HEK293 (cell line): ENCODE data around the gene RIOK1.

Experiments used
- CTCF ChIA-PET: fragments of 350-600 bp; formaldehyde crosslinking; extraction: SDS; loops from one replicate; lab custom pipeline; 2021; ENCODE audit warnings: antibody characterized with exemption; lab: Yijun Ruan, JAX
- POLR2A ChIA-PET: fragments of 300-600 bp; formaldehyde crosslinking; extraction: SDS; loops from one replicate; lab custom pipeline; 2020; ENCODE audit warnings: antibody characterized with exemption, inconsistent platforms; lab: Yijun Ruan, JAX
- H3K27ac ChIP-seq: fragments of 200-500 bp; sonication (Bioruptor generic); 2 replicates; pipeline ENCODE4 v1.5.1; 2014; ENCODE audit warnings: low read depth, low read length, control low read depth, inconsistent platforms; ENCODE audit errors: extremely low read depth
- H3K36me3 ChIP-seq, 2 experiments: fragments of 200-500 bp in 1 of 2; sonication (Bioruptor generic) in 1 of 2; 1 replicate in 1 of 2; 2 replicates in 1 of 2; pipeline ENCODE4 v1.5.1; 2014 to 2017; ENCODE audit warnings: inconsistent platforms in 2 of 2, low read length in 2 of 2; ENCODE audit not compliant: control insufficient read depth in 2 of 2, insufficient read depth in 1 of 2
- H3K4me1 ChIP-seq: fragments of 200-500 bp; sonication (Bioruptor generic); 2 replicates; pipeline ENCODE4 v1.5.1; 2014; ENCODE audit warnings: mild to moderate bottlenecking, low read length, inconsistent platforms; ENCODE audit not compliant: control insufficient read depth, insufficient read depth
- H3K4me3 ChIP-seq: 2 replicates; pipeline ENCODE4 v1.5.1; 2011; ENCODE audit warnings: low read depth, mild to moderate bottlenecking, control low read depth, low read length, moderate library complexity
- H3K9me3 ChIP-seq: fragments of 200-500 bp; sonication (Bioruptor generic); 2 replicates; pipeline ENCODE4 v1.5.1; 2014; ENCODE audit warnings: low read depth, low read length, inconsistent platforms; ENCODE audit not compliant: control insufficient read depth, insufficient read depth
- FEZF1 ChIP-seq: fragments of 450-650 bp; formaldehyde crosslinking; IDR thresholded peaks from 2 replicates; pipeline ENCODE4 v1.5.1; 2016; ENCODE audit warnings: missing biosample characterization, missing genetic modification characterization
- IKZF3 ChIP-seq: fragments of 450-650 bp; IDR thresholded peaks from 2 replicates; pipeline ENCODE4 v1.5.0; 2018; ENCODE audit warnings: missing biosample characterization, mild to moderate bottlenecking, missing genetic modification characterization, moderate library complexity
- KLF16 ChIP-seq: fragments of 450-650 bp; formaldehyde crosslinking; IDR thresholded peaks from 2 replicates; pipeline ENCODE4 v1.5.1; 2017; ENCODE audit warnings: missing biosample characterization, missing genetic modification characterization
- KLF9 ChIP-seq: fragments of 450-650 bp; formaldehyde crosslinking; IDR thresholded peaks from 2 replicates; pipeline ENCODE4 v1.5.1; 2016; ENCODE audit warnings: missing biosample characterization, missing genetic modification characterization, low read depth
- MZF1 ChIP-seq: fragments of 450-650 bp; formaldehyde crosslinking; IDR thresholded peaks from 2 replicates; pipeline ENCODE4 v1.5.1; 2017; ENCODE audit warnings: missing biosample characterization, missing genetic modification characterization, borderline replicate concordance
- PATZ1 ChIP-seq: fragments of 450-650 bp; formaldehyde crosslinking; IDR thresholded peaks from 2 replicates; pipeline ENCODE4 v1.5.1; 2016; ENCODE audit warnings: missing biosample characterization, missing genetic modification characterization
- SALL2 ChIP-seq: fragments of 450-650 bp; formaldehyde crosslinking; IDR thresholded peaks from 2 replicates; pipeline ENCODE4 v1.5.0; 2017; ENCODE audit warnings: missing biosample characterization, mild to moderate bottlenecking, missing genetic modification characterization, borderline replicate concordance
- SP7 ChIP-seq: fragments of 450-650 bp; formaldehyde crosslinking; IDR thresholded peaks from 2 replicates; pipeline ENCODE4 v1.5.1; 2016; ENCODE audit warnings: missing biosample characterization, missing genetic modification characterization
- ZBTB17 ChIP-seq: fragments of 450-650 bp; formaldehyde crosslinking; IDR thresholded peaks from 2 replicates; pipeline ENCODE4 v1.5.1; 2016; ENCODE audit warnings: missing biosample characterization, missing genetic modification characterization
- ZIC2 ChIP-seq: fragments of 450-650 bp; formaldehyde crosslinking; IDR thresholded peaks from 2 replicates; pipeline ENCODE4 v1.5.1; 2016; ENCODE audit warnings: missing biosample characterization, missing genetic modification characterization
- ZNF121 ChIP-seq: fragments of 450-650 bp; formaldehyde crosslinking; IDR thresholded peaks from 2 replicates; pipeline ENCODE4 v1.5.1; 2016; ENCODE audit warnings: missing biosample characterization, missing genetic modification characterization
- ZNF2 ChIP-seq: fragments of 450-650 bp; formaldehyde crosslinking; IDR thresholded peaks from 2 replicates; pipeline ENCODE4 v1.5.1; 2016; ENCODE audit warnings: missing biosample characterization, missing genetic modification characterization
- ZNF24 ChIP-seq: fragments of 450-650 bp; formaldehyde crosslinking; IDR thresholded peaks from 2 replicates; pipeline ENCODE4 v1.5.1; 2016; ENCODE audit warnings: missing biosample characterization, missing genetic modification characterization
- ZNF26 ChIP-seq: fragments of 450-650 bp; formaldehyde crosslinking; IDR thresholded peaks from 2 replicates; pipeline ENCODE4 v1.5.1; 2016; ENCODE audit warnings: missing biosample characterization, missing genetic modification characterization
- ZNF324 ChIP-seq: fragments of 450-650 bp; formaldehyde crosslinking; IDR thresholded peaks from 2 replicates; pipeline ENCODE4 v1.5.1; 2016; ENCODE audit warnings: missing biosample characterization, missing genetic modification characterization
- ZNF394 ChIP-seq: fragments of 450-650 bp; formaldehyde crosslinking; IDR thresholded peaks from 2 replicates; pipeline ENCODE4 v1.5.1; 2016; ENCODE audit warnings: missing biosample characterization, missing genetic modification characterization, mild to moderate bottlenecking, moderate library complexity, borderline replicate concordance
- ZNF549 ChIP-seq: fragments of 450-650 bp; IDR thresholded peaks from 2 replicates; pipeline ENCODE4 v1.5.1; 2018; ENCODE audit warnings: missing biosample characterization, missing genetic modification characterization, mild to moderate bottlenecking, inconsistent platforms, moderate library complexity
- ZNF555 ChIP-seq: fragments of 450-650 bp; formaldehyde crosslinking; conservative IDR thresholded peaks from 2 replicates; pipeline ENCODE4 v1.5.1; 2017; ENCODE audit warnings: missing biosample characterization, mild to moderate bottlenecking, missing genetic modification characterization, inconsistent platforms
- ZNF561 ChIP-seq: fragments of 450-650 bp; IDR thresholded peaks from 2 replicates; pipeline ENCODE4 v1.5.1; 2018; ENCODE audit warnings: missing biosample characterization, missing genetic modification characterization, borderline replicate concordance
- ZNF610 ChIP-seq: fragments of 450-650 bp; formaldehyde crosslinking; IDR thresholded peaks from 2 replicates; pipeline ENCODE4 v1.5.1; 2016; ENCODE audit warnings: missing biosample characterization, missing genetic modification characterization, borderline replicate concordance
- ZNF791 ChIP-seq: fragments of 450-650 bp; formaldehyde crosslinking; IDR thresholded peaks from 2 replicates; pipeline ENCODE4 v1.5.1; 2016; ENCODE audit warnings: missing biosample characterization, missing genetic modification characterization

The RIOK1 gene

GRCh38 chr6:7446619-7447325 is 57.2 kb downstream of the RIOK1 start:
- no peaks in the 10 kb centered on the region for H3K36me3 ChIP-seq
- H3K9me3 ChIP-seq = no peaks in the 10 kb centered on the region
- TF ChIP-seq SP7 (tag by site-specific recombination) = no peak
- no peak for TF ChIP-seq SALL2
- TF ChIP-seq ZNF549 (tag by site-specific recombination) = no peak
- peak; percentile 74 for TF ChIP-seq ZIC2 (tag by site-specific recombination)
- TF ChIP-seq ZNF561 (tag by site-specific recombination) = no peak
- TF ChIP-seq ZNF26 = no peak
- TF ChIP-seq ZBTB17 (tag by site-specific recombination) = no peak
- TF ChIP-seq ZNF324 = no peak
- no peak overlapping the region for H3K4me3 ChIP-seq
- H3K27ac ChIP-seq = no peak overlapping the region
- ChIA-PET CTCF (interaction anchor here (0.6 to 0.7 kb wide), 2 partner anchors 149 to 300 kb away, joined by 3 to 4 read pairs; no protein-coding TSS in a partner anchor), POLR2A (interaction anchor here (0.7 kb wide), 1 partner anchor 135 kb away, joined by 3 read pairs; no protein-coding TSS in a partner anchor)
- H3K4me1 ChIP-seq = no peaks in the 10 kb centered on the region

GRCh38 chr6:7448232-7448631 is 58.6 kb downstream of the RIOK1 start:
- POLR2A ChIA-PET = no interaction called here
- H3K4me3 ChIP-seq = no peak overlapping the region
- TF ChIP-seq ZNF555 (tag by site-specific recombination) = no peak
- TF ChIP-seq ZNF791 (tag by site-specific recombination) = no peak
- no peak for TF ChIP-seq ZNF2 (tag by site-specific recombination)
- no peak for TF ChIP-seq MZF1 (tag by site-specific recombination)
- no peak for TF ChIP-seq KLF16 (tag by site-specific recombination)
- TF ChIP-seq ZNF24 (tag by site-specific recombination) = no peak
- TF ChIP-seq ZNF610 (tag by site-specific recombination) = no peak
- no peak for TF ChIP-seq FEZF1
- TF ChIP-seq PATZ1 = no peak
- no peak for TF ChIP-seq KLF9 (tag by site-specific recombination)
- TF ChIP-seq ZNF394 (tag by site-specific recombination) = no peak
- H3K9me3 ChIP-seq = no peaks in the 10 kb centered on the region
- CTCF ChIA-PET = no interaction called here
- H3K4me1 ChIP-seq = no peaks in the 10 kb centered on the region
- no peak overlapping the region for H3K27ac ChIP-seq
- no peaks in the 10 kb centered on the region for H3K36me3 ChIP-seq

- H3K4me1 ChIP-seq = no peaks in the 10 kb centered on the region
- ChIA-PET POLR2A (no interaction called here), CTCF (no interaction called here)
- peak; percentile 57; the same call in 1 of the 2 replicates for TF ChIP-seq ZNF121 (tag by site-specific recombination)
- TF ChIP-seq IKZF3 (tag by site-specific recombination) = no peak
- no peak overlapping the region for H3K4me3 ChIP-seq
- no peaks in the 10 kb centered on the region for H3K36me3 ChIP-seq
- no peaks in the 10 kb centered on the region for H3K9me3 ChIP-seq
- H3K27ac ChIP-seq = no peak overlapping the region
Observed at GRCh38 chr6:7449018-7449417, 59.4 kb downstream of the RIOK1 start.
